Keratinocyte (primary cell): Measurements from ENCODE around the gene EXOC3.

Experiments
- CTCF ChIP-seq, 3 experiments: IDR thresholded peaks in 1 of 3; conservative IDR thresholded peaks in 1 of 3; optimal IDR thresholded peaks in 1 of 3; 2 replicates in 2 of 3; 3 replicates in 1 of 3; pipeline versions ENCODE3 to v1.5.1; 2011; ENCODE audit warnings: low read length in 3 of 3, mild to moderate bottlenecking in 3 of 3, moderate library complexity in 2 of 3, control low read depth in 1 of 3, inconsistent platforms in 1 of 3; ENCODE audit not compliant: insufficient read depth in 2 of 3; ENCODE audit errors: extremely low read depth in 1 of 3
- EZH2 ChIP-seq: IDR thresholded peaks from one replicate; pipeline ENCODE4 v1.6.1; 2012; ENCODE audit warnings: inconsistent platforms, mild to moderate bottlenecking, low read length, moderate library complexity

GRCh38 chr5:510521-510920 lies 67.5 kb downstream of the EXOC3 start:
- TF ChIP-seq CTCF (optimal IDR thresholded peaks at IDR 0.05 in 1 of 3, IDR thresholded peaks at IDR 0.05 in 1 of 3, conservative IDR thresholded peaks at IDR 0.05 in 1 of 3; ENCODE audit: extremely low read depth in 1 of 3, insufficient read depth in 2 of 3, low read length in 3 of 3) (no peak), EZH2 (no peak)
